Measurements from ENCODE around the gene RETREG1.

RETREG1 gene

DNA sequence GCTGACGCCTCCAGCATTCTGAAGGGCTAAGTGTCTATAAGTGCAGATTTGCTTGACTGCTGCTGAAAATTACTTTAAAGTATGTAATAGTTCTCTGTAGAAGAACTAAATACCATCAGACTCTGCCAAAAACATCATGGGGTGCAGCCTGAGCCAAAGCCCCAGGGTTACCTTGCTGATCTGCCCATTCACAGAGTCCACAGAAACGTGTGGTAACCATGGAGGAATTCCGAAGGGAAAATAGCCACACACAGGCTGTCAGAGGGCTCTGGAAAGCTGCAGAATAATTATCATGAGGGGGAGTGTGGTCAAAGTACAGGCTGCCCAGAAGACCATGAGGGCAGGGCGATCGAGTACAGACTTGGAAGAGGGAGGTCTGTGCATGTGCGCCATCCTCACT lies 36.4 kb downstream of the RETREG1 start:
- no peak for DNase-seq

DNA sequence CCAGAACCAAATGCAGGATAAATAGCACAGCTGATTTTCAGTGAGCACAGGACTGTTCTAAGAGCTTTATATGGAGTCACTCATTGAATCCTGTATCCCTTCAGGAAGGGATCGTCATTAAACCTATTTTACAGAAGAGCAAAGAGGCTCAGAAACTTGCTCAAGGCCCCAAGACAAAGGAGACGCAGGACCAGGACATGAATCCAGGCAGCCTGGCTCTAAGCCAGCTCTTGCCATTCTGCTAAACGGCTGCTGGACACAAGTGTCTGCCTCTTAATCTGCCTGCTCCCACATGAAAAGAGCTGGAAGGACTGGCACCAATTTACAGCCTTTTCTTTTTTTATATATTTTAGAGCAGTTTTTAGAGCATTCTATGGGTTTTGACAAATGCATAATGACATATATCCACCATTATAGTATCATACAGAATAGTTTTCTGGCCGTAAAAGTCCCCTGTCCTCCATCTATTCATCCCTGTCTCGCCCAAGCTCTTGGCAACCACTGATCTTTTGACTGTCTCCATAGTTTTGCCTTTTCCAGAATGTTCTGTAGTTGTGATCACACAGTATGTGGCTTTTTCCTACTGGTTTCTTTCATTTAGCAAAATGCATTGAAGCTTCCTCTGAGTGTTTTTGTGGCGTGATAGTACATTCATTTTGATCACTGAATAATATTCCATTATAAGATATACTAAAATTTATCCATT lies 37.5 kb downstream of the RETREG1 start:
- peak; percentile 82 to 89 for DNase-seq

DNA sequence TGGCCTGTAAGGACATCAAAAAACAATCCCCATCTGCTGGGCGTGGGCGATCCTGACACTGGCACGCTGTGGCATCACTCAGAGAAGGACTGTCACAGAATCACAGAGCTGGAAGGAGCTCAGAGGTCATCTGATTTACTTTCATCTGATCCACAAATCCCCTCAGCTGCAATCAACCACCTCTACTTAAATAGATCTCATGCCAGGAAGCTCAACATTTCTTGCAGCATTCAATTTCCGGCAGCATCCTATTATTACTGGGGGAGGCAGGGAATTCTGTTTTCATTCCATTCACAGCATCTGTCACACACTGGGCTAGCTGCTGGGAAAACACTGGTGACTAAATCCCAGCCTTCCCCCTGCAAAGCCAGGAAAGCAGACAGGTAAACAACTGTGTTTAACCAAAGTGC lies 38.3 kb downstream of the RETREG1 start:
- DNase-seq, result peak; percentile 80 to 84

DNA sequence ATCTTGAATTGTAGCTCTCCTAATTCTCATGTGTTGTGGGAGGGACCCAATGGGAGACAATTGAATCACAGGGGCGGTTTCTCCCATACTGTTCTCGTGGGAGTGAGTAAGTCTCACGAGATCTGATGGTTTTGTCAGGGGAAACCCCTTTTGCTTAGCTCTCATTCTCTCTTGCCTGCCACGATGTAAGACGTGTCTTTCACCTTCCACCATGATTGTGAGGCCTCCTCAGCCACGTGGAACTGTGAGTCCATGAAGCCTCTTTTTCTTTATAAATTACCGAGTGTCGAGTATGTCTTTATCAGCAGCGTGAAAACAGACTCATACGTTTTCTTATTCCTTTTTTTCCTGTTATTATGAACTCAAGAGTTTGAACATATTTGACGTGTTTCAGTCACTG lies 39.1 kb downstream of the RETREG1 start:
- peak in 1 of 2 experiments; percentile 36 for DNase-seq

DNA sequence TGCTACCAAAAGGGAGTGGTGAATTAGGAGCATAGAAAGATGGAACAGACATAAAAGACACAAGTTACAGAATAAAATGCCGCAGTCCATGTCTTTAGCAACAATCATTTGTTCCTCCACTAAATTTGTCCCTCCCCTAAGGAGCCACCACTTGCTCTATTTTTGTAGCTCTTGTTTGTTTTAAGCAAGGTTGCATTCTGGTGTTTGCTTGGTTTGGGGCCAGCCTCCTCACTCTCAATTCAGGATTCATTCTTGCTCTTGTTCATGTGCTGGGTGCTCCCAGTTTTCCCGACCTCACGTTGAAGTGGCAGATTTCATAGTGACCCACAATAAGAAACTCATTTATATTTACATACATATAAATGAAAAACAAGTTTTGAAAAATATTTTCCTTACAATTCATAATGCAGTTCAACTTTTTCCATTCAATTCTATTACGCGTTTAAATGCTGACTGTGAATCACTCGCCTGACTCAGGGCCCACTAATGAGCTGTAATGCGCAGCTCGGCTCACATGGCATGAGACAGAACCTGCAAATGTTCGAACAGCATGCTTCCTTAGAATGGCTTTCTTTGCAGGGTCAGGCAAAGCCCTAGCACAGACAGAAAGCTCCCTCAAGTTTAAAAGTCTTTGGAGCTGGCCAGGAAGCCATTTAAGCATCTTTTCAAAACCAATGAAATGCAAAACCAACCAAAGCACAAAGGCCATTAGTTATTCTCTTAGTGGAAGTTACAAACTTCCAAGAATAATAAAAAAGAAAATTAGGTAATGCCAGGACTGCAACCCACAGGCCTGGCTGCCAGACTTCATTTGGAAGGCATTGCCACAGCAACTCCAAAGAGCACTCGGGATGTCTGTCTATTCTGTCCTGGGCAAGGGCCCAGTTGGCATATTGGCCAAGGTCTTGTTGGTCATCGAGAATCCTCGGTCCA lies 41.7 kb downstream of the RETREG1 start:
- DNase-seq, result peak in 1 of 2 experiments; percentile 26

DNA sequence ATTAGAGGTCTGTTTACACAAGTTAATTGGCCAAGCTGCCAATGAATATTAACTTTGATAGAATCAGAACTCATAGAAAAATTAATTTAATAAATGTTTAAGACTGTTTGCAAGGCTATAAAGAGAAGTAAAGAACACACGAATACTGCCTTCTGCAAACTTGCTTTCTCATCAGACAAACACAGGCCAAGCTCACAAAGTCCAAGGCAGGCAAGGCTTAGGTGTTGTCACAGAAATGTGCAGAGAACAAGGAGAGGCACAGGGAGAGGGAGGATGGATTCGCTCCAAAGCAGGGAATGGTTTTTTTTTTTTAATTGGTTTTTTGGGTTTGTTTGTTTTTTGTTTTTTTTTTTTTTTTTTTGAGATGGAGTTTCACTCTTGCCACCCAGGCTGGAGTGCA lies 43.4 kb downstream of the RETREG1 start:
- no peak for DNase-seq

DNA sequence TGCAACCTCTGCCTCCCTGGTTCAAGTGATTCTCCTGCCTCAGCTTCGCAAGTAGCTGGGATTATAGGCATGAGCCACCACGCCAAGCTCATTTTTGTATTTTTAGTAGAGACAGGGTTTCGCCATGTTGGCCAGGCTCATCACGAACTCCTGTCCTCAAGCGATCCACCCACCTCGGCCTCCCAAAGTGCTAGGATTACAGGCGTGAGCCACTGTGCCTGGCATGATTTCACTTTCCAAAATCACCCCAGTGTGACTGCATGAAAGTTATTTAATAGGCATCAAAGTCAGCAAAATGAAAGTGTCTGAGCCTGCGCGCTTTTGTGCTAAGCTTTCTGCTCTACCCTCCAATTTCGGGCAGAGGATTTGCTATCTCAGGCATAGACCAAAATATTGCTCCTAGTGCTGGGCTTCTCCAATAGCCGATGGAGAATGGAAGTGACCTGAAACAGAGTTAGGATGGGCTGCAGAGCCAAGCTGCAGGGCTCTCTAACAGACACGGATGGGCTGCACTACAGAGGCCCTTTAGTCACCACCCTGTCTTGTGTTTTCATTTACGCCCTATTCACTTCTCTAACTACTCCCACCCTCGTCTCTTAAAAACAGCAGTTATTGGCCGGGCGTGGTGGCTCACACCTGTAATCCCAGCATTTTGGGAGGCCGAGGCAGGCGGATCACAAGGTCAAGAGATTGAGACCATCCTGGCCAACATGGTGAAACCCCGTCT lies 44.3 kb downstream of the RETREG1 start:
- DNase-seq, result no peak

DNA sequence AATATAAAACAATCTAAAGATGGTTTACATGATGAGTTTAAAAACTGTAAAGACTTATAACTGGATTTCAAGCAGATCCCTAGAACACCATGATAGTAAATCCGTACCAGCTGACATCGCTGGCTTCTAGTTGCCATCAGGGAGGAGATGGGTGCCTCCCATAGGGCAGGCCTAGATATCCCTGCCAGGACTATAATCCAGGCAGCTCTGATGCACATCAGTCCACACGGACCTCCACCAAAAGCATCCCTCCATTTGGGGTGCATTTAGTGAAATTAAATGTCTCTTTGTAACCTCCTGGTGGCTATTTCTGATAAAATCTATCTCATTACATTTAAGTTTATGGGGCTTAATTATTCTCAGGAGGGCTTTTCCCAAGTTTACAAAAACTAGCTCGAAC lies 45.8 kb downstream of the RETREG1 start:
- no peak for DNase-seq

DNA sequence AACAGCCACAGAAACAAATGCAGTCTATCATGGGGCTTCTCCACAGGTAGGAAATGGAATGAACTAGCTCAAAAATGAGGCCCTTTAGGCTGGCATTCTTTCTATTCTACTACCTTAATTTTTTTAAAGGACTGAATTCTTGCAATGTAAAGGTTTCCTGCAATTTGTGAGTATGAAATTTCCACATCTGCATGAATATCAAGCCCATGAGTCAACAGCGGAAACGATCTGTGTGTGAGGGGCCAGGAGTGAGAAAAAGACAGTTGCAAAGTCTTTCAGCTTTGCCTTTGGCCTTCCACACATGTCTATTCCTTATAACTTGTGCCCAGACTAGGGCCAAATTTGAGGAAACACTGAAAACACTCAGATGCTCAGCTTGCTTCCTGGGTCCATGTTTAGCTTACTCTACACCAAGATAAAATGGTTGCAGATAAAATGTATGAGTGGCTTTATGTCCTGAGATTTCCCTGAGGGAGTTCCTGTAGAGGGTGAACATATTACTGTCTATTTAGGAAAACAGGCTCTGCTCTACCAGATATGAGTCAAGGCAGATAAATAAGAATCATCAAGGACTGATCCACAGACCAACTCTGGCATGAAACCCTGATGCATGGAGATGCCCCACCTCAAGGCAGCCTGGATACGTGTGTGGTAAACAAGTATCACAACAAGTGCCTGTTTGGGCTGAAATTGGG lies 46.5 kb downstream of the RETREG1 start:
- DNase-seq, result no peak

DNA sequence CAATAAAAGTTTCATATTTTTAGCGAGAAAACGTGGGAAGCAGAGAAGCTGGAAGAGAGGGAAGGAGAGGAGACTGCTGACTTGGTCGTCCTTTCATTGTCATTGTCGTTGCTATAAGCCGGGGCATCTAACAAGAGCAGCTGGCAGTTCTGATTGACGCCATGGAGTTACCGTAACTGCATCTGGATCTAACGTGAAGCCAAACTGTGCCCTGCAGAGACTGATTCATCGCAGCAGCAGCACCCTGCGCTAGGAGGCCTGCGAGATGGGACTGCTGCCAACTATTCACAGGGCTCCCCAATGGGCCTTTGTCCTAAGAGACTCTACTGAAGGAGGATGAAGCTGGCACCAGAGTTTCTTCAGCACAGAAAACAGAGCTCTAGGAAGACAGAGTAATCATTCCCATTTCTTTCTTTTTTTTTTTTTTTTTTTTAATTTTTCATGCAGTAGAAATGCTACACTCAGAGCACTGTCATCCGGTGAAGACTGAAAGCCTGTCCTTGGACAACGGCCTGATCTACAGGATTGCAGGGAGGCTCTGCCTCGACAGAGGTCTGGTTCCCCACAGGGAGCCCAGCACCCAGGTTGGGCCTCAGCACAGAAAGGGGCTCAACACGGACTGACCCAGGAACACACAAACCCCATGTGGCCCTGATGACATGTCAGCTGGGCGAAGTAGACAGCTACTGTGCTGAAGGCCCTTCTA lies 47.8 kb downstream of the RETREG1 start:
- peak; percentile 94 to 98 for DNase-seq

DNA sequence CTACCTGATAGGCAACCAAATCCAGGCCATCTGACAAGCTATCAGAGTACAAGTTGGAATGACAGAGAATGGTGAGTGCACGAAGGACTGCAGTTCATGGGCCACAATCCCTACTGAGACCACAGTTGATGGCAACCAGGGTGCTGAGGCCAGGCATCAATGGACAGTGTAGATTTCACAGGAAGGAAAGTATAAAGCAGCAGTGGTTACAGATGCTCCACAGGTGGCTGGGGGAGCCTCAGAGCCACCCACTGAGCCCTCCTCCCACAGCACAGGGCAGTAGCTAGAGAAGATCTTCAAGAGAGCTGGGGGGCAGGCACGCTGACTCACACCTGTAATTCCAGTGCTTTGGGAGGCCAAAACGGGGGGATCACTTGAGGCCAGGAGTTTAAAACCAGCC lies 49.4 kb downstream of the RETREG1 start:
- DNase-seq, result no peak

DNA sequence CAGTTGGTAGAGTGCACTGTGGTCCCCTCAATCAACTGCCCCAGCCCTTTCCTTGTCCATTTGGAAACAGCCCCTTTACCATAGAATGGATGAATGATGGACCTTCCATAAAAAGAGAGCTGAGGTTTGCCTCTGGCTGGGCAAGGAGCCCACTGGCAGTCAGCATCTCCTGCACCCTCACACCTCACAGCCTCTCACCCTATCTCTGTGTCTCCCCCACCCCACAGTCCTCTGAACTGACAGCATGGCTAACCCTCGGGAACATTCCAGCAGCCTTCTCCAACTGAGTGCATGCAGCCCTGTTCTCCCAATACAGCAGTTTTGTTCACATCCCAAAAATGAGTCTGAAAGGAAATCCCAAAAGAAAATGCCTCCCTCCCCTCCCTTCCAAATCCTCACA lies 51.7 kb downstream of the RETREG1 start:
- no peak for DNase-seq

DNA sequence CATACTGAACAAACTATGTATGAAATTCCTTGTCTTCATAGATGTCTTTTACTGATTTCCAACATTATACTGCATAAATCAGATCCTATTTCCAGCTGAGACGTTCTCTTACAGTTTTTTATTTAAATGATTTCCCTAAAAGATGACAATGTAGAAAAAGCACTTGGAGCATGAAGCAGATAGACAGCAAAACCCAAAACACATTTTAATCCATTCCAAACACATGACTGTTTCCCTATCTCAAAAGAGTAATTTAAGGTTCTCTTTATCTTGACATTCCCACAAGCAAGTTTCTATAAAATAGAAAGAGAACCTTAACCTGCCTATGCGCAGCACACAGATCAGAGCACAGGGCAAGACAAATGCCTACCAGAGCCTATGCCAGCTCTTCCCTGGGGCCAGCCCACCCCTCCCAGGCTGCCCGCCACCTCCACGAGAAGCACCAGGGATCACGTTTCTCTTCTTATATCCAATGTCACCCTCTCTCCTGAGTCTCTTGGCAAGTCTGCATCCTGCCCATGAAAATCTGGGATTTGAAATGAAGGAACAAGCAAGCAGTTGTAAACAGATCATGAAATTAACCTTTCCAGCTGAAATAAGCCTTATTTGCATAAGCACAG lies 52.4 kb downstream of the RETREG1 start:
- DNase-seq, result no peak

DNA sequence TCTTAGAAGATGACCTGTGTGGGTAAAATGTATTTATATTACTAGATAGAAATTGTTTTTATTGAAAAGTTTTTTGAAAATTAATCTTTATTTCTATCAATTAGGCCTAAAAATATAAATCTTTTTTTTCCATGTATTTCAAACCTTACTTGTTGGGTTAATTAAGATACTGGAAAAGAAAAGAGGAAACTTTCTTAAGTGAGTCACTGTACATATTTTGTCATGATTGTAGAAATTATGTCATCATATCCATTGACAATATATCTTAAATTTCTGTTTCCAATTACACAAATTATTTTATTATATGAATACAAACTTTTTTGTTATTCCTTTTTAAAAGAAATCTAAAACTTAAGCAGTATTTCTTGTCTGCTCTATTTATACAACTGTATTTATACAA lies 53.1 kb downstream of the RETREG1 start:
- DNase-seq, result no peak

DNA sequence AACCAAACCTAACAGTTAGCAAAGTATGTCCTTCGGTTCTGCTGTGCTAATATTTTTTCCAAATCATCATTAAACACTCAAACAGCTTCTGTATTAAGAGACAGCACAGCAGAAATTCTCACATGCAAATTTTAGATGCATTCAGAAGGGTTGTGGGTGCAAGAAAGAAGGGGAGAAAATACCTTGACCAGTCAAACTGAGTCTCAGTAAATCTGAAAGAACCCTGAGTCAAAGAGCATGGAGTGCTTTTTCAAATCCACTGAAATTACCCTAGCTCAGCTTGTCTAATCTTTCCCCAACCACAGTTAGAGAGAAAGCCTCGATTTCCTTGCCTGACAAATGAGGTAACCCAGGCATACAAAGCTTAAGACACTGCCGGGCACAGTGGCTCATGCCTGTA lies 55.1 kb downstream of the RETREG1 start:
- no peak for DNase-seq

DNA sequence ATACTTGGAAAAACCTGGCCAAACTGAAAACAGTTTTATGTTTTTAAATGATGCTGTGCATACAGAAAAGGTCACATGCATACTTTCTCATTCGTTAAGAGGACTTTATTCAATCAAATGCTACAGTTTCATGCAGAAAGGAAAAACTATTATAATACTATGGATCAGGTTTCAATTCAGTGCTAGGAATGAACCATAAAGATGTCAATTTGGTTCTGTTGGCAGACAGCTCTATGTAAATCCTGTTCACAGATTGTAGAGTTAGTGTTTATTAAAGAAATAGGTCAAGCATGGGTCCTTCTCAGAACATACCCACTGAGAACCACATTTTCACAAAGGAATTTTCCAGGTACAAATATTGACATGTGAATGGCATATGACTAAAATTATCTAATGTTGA lies 57.1 kb downstream of the RETREG1 start:
- DNase-seq, result no peak

DNA sequence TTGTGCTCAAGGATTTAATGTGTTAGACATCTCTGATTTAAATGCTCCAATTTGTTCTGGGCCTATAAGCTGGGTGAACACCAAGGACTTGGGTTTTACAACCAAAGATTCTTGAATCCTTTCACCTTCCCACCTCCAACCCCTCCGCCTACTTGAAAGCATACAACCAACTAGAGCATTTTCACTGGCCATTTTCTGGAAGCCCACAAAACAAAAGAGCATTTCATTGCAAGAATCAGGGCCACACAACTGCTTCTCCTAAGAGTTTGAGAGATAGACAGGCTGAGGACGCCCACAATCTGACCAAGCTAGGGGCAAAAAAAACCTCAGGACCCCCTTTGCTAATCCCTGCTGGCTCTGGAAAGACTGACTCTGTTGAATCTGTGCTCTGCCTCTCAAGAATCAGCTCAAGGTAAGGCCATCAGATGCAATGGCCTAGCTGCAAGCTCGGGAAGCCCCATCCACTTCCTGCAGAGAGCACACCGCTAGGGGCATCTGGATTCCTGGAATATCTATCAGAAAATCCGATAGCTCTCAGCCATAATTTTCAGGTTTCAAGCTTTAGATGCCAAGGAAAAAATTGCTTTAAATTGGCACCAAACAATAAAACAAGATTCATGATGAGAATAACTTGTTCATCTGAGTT lies 57.7 kb downstream of the RETREG1 start:
- no peak for DNase-seq

DNA sequence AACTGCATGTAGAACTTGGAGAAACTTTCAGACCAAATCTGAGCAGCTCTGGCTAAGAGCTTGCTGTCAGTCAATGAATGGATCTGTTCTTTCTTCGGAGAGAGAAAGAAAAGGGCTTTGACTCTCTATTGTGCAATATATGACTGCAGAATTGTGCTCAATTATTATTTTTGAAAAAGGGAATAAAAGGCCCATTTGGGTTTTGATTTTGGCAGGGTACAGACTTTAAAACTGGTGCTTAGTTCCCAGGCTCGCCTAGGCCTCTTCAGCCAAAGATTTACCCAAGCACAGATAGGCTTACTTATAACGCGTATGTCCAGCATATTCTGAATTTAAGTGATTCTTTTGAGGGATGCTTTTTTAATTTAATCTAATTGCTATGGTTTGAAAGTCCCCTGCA lies 59.3 kb downstream of the RETREG1 start:
- no peak for DNase-seq

DNA sequence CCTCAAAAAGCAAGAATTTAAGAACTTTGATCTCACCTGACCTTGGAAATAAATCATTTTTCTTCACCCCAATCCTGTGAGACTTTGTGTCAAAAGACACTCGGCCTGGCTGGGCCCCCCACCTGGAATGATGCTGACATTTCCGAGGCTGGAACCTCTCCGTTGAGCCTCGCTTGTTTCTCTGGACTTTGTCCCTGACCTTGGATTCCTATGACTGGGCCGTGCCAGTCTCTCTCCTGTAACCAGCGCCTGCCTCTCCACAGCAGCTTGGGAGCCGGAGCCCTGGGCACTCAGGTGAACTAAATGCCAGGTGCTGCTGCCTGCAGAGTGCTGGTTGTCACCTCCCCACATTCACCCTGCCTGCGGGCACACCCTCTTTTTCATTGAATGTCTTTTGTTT lies 62.7 kb downstream of the RETREG1 start:
- DNase-seq, result no peak

DNA sequence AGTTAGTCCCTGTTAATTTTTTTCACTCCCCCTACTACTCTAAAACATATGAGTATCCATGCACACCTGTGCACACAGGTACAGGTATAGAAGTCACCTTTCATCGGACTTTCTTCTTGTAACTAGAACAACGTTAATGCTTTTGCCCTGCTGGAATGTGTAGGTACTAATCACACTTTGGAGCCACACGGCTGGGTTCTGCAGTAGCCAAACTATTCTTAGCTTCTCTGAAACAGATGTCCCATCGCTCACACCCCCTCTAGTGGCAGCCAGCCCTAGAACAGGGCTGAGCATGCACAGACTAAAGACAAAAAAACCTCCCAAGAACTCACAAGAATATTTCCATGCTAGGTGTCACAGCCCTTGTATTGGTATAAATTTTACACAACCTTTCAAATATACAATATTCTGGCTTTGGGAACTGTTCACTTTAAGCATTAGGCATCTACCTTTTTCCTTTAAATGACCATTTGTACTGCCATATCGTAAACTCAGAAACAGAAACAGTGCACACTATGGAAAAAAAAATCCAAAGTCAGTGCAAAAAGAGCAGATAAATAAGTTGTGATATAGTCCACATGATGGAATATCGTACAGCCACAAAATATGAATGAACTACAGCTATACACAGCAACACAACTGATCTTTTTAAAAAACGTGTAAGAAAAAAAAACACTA lies 64.0 kb downstream of the RETREG1 start:
- DNase-seq, result peak; percentile 79 to 88

DNA sequence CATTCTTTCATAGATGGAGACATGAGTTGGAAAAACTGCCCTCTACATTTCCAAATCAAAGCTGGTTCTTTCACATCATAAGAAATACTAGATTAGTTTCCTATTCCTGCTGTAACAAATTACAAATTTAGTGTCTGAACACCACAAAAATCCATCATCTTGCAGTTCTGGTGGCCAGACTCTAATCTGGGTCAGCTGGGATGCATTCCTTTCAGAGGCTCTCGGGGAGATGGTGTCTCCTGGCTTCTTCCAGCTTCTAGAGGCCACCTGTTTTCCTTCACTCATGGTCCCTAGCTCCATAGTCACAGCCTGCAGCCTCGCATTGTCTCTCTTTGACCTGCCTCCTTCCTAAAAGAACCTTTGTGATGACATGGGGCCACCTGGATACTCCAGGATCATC lies 65.2 kb downstream of the RETREG1 start:
- DNase-seq, result no peak
